ENCODE data around the gene LRRC45. TPM values are rescaled to one million over a fixed set of nuclear protein-coding genes. Genes with fewer than 3 reads are reported as not detected.

The LRRC45 gene
- total RNA-seq, 1 experiment from 2014 or later: 28.0 TPM

DNA sequence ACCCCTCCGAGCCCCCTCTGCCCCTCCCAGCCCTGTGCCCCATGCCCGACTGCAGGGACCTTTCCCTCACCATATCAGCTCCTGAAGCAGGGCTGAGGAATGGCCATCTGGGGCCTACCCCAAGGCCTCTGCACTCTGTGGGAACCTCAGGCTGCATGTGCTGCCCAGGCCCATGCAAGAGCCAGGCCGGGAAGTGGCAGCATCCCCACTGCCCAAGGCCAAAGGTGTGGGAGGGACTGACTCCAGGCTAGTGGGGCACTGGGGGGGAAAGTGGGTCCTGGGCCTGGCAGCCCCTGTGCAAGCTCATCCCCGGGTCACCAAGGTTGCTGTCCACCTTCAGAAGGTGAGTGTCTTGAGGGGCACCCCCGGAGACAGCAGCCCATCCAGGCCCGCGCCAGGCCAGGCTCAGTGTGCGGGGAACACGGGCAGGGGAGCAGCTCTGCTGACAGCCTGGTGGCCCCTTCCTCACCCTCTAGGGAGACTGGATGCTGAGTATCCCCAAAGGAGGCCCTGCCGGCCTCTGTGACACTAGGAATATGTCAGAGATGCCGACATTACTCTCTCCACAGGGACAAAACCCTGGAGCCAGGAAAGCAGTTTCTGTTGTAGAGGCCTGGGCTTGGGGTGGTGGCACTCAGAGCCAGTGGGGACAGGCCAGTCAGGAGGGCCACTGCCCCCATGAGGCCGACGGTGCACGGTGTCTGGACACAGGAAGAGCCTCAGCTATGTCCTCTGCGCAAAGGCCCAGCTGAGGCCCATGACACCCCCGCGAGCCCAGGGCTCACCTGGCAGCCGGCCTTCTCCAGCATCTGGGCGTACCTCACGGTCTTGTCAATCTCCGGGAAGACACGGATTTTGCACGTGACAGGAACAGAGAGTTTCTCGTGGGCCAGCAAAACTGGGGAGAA, 39.2 kb downstream of the LRRC45 start:
- DNase-seq (ENCODE audit: low spot score): no peak

DNA sequence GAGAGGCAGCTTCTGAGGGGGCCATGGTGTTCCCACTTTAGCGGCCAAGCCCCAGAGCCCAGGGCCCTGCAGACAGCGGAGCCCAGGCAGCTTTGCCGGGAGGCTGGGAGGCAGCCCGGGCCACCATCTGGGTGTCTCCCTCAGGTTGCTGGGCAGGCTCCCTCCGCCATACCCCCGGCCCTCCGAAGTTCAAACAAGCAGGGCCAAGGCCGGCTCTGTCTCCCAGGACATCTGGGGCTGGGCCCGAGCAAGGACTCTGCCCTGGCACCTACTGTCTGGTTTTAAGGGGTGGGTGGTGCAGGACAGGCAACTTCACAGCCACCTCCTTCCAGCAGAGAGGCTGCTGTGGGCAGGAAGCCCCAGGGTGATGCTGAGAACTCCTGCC, 39.9 kb downstream of the LRRC45 start:
- DNase-seq (ENCODE audit: low spot score): no peak

DNA sequence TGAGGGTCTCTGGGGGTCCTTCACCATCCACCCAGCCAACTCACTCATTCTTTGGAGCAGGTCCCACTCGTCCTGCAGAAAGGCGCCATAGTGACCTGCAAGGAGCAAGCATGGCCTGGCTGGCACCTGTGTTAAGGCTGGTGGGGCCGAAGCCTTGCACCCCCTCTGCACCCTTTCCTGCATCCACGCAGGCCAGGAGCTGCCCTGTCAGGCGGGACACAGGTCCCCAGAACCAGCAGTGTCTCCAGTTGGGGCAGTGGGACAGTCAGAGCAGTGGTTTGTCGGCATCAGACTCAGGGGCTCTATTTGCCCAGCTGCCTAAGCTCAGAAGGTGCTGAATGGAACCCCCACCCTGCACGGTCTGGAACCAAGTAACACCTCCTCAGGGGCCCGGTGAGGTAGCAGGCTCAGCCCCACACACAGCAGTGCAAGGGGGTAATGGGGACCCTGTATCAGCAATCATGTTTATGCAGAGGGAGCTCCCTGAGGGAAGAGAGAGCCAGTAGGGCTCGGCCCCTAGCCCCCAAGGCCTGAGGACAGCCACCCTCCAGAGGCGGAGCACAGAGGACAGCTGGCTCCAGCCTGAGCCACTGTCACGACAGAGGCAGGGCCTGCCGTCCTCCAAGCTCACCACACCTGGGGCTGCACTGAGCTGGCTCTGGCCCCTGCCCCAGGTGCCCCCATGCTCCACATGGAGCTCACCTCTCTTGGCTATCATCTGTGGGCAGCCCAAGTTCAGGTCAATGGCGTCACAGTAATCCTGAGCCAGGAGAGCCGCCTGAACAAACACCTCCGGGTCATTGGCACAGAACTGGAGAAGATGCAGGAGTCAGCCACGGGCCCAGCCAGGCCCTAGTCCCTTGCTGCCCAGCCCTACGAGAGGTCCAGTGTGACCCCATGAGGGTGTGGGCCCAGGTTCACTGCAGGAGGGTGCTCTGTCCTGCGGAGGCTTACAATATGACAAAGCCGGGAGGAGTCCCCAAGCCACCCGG, 40.6 kb downstream of the LRRC45 start:
- no peak for DNase-seq (ENCODE audit: low spot score)

DNA sequence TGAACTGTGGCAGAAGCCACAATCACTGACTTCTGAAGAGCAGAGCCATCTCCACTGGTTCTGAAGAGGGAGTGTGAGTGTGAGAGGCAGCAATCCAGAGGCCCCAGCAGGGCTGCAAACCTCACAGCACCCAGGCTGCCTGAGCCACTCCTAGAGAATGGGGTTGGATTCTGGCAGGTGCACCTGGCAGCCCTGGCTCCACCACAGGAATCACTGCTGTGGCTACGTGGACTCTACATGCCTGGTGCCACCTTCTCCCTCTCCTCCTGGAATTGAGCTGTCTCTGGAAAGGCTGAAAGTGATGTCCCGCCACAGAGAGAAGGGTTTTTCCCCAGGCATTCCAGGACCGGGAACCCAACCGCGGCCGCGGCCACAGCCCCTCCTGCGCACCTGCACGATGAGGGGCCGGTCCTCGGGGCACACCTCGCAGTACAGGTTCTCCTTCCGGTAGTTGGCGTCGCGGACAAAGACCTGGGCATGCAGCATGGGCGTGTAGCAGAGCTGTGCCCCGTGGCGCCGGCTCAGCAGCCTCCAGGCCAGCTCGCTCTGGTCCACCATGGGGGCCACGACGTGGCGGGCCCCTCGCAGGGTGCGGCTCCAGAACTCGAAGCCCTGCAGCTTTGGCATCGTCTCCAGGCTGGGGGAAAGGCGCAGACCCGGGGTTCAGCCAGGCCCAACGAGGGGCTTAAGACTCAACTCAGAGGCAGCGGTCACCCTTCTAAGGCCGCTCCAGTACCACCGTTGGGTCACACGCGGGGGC, 41.5 kb downstream of the LRRC45 start:
- no peak for DNase-seq (ENCODE audit: low spot score)

DNA sequence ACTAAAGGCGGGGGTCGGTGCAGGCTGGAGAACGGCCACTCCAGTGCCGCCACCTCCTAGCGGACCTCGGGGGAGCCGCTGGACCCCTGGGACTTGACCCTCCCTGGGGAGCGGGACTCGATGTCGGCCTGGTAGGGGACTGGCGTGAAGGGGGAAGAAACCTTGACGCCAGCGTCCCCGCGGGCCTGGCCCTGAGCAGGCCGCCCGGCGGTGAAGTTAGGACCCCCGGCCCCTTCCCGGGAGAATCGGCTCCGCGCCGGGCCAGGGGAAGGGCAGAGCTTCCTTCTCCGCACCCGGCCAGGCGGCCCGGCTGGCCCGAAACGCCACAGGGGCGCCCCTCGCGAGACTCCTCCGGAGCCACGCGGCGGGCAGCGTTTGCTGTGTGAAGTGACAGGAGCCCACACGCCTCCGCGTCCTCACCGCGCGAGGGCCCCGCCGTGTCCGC, 42.1 kb downstream of the LRRC45 start:
- no peak for DNase-seq (ENCODE audit: low spot score)

DNA sequence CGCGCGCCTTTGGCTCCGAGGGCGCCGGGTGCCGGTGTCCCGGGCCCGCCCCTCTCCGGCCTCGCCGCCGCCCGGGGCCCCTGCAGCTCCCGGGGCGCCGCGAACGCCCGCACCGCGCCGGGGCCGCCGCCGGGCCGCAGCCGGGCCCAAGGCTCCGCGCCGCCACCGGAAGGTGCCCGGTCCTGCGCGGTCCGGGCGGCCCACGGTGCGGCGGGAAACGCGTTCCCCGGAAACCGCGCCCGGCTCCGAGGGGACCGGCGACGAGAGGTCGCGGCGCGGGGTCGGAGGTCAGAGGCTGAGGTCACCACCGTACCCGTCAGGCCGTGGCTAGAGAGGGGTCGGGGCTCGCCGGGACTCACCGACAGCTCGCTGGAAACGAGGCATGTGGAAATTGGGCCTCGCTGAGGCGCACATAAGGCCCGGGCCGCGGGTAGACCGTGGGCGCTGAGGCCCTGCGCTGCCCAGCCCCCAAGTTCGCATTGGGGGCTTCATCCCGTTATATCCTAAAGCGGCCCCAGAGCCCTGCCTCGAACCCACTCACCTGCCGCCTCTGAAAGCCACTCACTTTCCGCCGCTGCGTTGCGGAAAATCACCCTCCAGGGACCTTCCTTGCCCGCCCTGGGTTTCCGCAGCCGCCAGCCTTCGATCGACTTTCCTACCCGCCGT, 42.7 kb downstream of the LRRC45 start, which contains the start of gene DUS1L:
DUS1L (minus strand) TSS at position 167 of the 666 bp plus-strand sequence. CDS start 745 bp downstream, outside the sequence.
- DNase-seq (ENCODE audit: low spot score): no peak

DNA sequence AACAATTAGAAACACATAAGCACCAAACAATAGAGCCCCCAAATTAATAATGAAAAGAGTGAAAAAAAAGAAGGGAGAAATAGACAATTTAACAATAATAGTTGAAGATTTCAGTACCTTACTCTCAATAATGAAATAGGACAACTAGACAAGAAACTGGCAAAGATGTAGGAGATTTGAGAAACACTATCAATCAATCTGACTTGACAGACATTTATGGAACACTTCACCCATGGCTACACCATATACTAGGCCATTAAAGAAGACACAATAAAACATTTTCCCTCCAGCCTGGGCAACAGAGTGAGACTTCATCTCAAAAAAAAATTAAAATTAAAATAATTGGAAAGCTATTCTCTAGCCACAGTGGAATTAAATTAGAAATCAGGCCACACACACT, 47.5 kb downstream of the LRRC45 start:
- no peak for DNase-seq (ENCODE audit: low spot score)

DNA sequence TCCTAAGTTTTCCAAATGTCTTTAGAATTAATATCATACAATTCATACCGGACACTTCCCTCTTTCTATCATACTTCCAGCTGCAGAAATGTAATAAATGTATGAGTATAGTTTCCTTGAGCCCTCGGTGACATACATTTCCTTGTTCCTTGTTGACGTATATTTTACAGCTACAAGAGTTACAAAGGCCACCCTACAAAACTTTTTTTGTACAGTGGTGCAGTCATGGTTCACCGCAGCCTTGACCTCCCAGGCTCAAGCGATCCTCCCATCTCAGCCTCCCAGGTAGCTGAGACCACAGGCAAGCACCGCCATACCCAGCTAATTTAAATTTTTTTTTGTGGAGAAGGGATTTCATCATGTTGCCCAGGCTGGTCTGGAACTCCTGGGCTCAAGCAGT, 49.7 kb downstream of the LRRC45 start:
- no peak for DNase-seq (ENCODE audit: low spot score)

DNA sequence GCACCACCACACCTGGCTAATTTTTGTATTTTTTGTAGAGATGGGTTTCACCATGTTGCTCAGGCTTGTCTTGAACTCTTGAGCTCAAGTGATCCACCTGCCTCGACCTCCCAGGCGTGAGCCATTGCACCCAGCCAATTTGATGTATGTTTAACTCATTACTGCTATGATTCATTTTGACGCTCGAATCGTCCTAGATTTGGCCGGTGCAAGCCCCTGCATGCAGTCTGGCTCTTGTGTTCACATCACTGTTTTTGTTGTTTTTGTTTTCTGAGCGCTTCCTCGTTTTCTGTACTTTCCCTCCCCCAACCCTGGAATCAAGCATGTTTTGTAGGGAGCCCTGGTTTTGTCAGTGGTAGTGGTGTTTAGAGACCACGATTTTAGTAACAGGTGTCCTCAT, 50.3 kb downstream of the LRRC45 start:
- no peak for DNase-seq (ENCODE audit: low spot score)

DNA sequence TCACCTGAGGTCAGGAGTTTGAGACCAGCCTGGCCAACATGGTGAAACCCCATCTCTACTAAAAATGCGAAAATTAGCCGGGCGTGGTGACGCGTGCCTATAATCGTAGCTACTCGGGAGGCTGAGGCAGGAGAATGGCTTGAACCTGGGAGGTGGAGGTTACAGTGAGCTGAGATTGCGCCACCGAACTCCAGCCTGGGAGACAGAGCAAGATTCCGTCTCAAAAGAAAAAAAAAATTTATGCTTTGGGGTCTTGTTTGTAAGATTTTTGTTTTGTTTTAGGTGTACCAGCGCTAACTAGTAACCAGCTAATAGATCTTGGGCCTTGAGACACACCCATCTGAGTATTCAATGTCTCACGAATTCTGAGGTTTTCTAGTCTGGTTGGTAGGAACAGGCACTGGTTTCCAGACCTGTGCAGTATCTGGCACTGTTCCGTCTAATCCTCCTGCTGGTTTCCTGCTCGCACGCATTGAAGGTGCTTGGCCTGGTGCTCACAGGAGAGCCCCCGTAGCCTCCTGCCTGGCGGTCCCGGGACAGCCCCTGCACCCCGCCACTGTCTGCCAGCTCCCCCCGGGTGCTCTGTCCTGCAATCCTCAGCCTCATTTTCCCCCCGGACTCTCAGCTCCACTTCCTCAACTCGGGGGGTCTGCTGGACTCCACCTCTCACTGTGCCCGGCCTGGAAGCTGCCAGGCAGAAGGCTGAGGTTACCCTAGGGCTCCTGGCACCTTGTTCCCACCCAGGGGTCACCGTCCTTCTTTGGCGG, 53.1 kb downstream of the LRRC45 start:
- no peak for DNase-seq (ENCODE audit: low spot score)

DNA sequence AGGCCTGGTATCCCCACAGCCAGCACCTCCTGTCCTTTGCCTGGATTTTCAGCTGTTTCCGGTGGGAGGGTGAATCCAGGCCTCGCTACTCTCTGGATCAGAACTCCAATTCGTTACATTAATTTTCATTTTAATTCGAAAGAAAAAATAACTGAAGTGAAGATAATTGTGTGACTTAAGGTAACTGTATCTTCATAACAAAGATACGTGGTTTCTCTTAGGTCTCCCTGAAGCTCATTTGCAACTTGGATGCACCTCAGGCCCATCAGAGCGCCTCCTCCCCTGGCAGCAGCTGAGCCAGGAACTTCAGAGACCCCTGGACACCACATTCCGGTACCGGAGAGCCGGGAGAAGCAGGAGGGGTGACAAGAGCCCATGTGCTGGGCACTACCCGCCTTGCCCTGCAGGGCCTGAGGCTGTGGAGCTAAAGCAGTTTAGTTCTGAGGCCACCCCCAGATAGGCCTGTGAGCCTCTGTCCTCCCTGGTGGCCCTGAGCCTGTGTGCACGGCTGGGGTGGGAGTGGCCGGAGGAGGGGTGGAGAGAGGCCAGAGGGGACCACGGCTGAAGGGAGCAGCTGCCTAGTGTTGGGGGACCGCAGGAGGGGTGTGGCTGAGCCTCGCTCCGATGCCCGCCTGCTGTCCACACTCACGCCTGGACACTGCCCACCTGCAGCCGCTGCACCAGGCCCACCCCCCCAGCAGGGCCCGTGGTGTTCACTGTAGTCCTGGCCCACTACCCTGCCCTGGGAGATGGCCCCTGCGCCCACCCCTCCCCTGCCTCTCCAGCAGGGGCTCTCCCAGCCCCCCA, 53.9 kb downstream of the LRRC45 start:
- DNase-seq (ENCODE audit: low spot score): no peak

DNA sequence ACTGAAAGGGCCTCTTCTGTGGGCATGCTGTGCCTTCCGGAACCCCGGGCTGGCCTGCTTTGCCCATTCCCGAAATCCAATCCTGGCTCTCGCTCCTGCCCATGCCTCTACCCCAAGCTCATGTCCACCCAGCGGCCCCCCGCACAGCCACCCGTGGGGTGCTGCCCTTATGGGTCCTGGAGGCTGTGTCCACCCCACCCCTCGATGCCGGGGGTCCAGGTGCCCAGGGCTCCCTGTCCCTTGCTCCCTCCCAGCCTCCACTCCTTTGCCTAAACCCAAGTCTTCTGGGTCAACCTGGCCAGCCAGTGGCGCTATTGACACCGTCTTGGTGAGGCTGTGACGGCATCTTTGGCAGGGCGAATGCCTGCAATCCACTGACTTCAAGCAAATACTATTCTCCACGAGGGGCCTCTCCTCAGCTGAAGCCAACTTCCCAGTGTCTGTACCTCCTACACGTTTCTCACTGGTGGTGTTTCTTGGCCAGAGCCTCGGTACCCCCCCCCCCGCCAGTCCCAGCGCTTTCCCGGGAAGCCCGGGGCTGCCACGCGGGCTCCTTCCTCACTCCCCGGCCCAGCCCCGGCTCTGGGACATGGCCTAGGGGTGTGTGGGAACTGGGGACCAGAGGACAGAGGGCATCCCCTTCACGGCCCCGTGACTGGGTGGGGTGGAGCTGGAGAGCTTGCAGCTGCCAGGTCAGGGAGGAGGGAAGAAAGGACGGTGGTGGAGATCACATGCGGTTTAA, 54.7 kb downstream of the LRRC45 start:
- DNase-seq (ENCODE audit: low spot score): no peak

DNA sequence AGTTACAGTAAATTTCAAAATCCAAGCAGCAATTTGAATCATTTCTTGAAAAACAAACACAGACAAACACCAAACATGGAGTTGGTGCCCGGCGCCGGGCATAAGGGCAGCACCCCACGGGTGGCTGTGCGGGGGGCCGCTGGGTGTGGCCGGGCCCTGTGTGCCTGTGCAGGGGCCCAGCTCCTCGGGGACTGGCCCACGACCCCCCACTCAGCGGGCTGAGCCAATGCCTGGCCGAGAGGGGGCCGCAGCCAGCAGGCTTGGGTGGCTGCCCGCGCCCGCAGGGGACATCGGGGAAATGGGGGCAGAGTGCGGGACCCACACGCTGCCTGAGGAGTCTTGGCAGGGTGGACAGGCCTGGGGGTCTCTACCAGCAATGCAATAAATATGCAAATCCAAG, 55.3 kb downstream of the LRRC45 start:
- DNase-seq (ENCODE audit: low spot score): no peak

DNA sequence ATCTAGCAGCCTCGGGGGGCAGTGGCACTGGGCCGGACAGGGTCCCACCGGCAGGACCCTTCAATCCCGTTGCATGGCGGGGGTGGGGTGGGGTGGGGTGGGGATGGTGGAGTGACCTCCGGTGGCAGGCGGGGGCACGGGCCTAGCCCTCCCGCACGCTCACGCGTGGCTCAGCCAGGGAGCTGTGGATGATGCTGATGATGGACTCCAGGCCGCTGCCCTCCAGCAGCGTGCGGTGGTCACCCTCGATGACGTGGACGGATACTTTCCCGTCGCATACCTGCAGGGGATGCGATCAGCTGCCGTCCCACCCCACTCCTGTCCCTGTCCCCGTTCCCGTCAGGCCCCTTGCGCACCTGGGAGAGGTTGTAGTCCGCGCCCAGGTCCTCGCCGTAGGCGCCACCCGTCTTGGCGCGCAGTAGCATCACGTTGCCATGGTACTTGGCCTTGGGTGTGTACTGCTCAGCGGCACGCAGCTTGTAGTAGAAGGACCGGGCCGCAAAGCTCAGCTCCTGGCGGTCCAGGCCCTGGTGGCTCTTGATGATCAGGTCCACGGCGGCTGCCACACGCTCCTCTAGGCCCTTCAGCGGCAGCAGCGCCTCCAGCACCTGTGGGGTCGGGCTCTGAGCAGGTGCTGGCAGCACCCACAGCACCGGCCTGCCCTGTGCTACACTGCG, 56.0 kb downstream of the LRRC45 start:
- DNase-seq (ENCODE audit: low spot score): no peak

DNA sequence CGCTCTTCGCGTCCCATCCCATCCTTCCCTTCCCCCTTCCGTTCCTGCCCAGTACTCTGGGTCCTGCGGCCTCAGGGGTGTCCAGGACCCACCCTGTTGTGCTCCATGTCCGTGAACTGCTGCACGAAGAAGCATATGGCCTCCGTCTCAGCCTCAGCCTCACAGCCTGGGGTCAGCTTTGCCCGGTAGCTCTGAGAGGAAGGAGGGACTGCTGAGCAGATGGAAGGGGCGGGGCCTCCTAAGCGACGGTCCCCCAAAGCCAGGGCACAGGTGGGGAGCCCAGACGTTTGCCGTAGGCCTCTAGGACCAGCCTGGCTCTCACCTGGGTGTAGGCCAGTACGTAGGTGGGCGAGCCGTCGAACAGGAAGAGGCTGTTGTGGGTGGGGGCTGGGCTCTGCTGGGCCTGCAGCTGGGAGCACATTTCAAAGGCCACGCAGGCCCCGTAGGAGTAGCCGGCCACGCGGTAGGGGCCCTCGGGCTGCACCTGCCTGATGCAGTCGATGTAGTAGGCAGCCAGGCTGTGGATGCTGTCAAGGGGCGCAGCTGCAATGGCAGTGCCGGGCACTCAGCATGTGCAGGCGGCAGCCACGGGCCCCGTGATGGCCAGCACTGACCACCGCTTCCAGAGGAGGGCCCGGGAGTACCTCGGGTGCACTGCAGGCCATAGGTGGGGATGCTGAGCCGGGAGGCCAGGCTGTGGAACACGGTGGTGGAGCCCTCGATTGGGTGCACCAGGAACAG, 57.1 kb downstream of the LRRC45 start:
- no peak for DNase-seq (ENCODE audit: low spot score)
